Vagina (tissue), 2 donors: ENCODE data around the gene OLFM1.

Experiments used
- POLR2A ChIP-seq, 2 donors: fragments of 450-650 bp; IDR thresholded peaks; one replicate each; pipeline ENCODE4 v1.6.1; 2017; ENCODE audit warnings: antibody characterized with exemption in 2 of 2, mild to moderate bottlenecking in 2 of 2, moderate library complexity in 2 of 2
- TF ChIP-seq, protein P1 (sequence below), 3 experiments: fragments of 450-650 bp in 2 of 3; fragments of 200-600 bp in 1 of 3; sonication (generic) in 1 of 3; IDR thresholded peaks; one replicate each; pipeline ENCODE4 v1.5.1; 2017 to 2019; ENCODE audit warnings: antibody characterized with exemption in 3 of 3, mild to moderate bottlenecking in 2 of 3, moderate library complexity in 2 of 3

DNA sequence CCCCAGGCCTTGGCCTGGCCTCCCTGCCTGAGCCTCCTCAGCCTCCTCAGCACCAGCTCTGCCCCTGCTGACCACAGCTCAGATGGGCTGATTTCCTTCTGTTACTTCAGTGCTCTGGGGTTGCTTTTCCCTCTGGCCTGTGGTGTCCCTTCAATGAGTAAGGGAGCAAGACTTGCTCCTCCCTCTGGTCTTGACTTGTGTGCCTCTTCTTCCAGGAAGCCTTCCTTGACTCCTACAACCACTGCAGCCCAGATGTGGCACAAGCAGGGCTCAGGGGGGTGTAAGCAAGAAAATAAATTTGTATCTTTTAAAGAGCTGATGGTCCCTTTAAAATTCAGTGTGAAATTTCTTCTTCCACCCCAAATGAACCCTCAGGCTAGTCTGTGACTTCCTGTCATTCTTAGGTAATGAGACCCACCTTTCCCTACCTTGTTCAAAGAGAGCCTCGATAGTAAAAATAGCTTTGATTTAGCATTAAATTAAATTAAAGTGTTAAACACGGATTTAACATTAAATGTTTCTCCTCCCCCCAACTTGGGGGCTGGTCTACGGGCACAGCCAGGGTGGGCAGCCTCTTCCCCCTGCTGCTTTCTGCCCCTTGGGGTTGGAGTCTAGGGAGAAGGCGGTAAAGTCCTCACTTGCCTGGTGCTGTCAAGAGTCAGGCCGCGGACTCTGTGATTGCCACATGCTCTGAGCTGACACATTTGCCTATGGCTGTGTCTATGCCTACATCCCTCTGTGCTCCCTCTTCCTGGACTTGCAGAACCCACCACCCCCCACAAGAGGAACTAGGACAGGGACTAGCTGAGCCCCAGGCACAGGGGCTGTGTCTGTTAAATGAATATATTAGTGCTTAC is 64.5 kb downstream of the OLFM1 start:
- TF ChIP-seq, protein P1, sequence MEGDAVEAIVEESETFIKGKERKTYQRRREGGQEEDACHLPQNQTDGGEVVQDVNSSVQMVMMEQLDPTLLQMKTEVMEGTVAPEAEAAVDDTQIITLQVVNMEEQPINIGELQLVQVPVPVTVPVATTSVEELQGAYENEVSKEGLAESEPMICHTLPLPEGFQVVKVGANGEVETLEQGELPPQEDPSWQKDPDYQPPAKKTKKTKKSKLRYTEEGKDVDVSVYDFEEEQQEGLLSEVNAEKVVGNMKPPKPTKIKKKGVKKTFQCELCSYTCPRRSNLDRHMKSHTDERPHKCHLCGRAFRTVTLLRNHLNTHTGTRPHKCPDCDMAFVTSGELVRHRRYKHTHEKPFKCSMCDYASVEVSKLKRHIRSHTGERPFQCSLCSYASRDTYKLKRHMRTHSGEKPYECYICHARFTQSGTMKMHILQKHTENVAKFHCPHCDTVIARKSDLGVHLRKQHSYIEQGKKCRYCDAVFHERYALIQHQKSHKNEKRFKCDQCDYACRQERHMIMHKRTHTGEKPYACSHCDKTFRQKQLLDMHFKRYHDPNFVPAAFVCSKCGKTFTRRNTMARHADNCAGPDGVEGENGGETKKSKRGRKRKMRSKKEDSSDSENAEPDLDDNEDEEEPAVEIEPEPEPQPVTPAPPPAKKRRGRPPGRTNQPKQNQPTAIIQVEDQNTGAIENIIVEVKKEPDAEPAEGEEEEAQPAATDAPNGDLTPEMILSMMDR (IDR thresholded peaks at IDR 0.05), result no peak
- TF ChIP-seq POLR2A (IDR thresholded peaks at IDR 0.05), result no peak
